Measurements from ENCODE around the gene SPOCD1.

DNA sequence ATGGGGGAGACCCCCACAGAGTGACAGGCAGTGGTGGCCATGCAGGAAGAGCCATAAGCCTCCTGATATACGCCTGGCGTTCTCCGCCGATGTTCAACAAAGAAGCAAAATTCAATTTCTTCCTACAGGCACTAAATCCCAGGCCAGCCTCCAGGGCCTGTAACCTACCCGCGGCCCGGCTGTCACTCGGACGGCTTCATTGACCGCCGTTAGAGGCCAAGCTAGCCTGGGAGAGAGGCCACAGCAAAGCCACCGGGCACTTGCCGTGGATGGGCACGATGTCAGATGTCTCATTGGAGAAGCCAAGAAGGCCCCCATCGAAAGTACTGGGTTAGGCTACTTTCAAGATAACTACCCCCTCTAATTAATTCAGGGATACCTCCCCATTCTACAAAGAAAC, 61.4 kb downstream of the SPOCD1 start:
- TF ChIP-seq, protein P1, sequence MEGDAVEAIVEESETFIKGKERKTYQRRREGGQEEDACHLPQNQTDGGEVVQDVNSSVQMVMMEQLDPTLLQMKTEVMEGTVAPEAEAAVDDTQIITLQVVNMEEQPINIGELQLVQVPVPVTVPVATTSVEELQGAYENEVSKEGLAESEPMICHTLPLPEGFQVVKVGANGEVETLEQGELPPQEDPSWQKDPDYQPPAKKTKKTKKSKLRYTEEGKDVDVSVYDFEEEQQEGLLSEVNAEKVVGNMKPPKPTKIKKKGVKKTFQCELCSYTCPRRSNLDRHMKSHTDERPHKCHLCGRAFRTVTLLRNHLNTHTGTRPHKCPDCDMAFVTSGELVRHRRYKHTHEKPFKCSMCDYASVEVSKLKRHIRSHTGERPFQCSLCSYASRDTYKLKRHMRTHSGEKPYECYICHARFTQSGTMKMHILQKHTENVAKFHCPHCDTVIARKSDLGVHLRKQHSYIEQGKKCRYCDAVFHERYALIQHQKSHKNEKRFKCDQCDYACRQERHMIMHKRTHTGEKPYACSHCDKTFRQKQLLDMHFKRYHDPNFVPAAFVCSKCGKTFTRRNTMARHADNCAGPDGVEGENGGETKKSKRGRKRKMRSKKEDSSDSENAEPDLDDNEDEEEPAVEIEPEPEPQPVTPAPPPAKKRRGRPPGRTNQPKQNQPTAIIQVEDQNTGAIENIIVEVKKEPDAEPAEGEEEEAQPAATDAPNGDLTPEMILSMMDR (IDR thresholded peaks at IDR 0.05), result no peak
- TF ChIP-seq ZFX (IDR thresholded peaks at IDR 0.05; ENCODE audit: borderline replicate concordance), result no peak
